Erythroblast (primary cell): ENCODE measurements around the gene CLSTN3.

Experiments
- DNase-seq, 2 experiments: peaks; one replicate each; lab custom pipeline; 2025; lab: John Stamatoyannopoulos, UW
- GATA1 ChIP-seq: IDR thresholded peaks from 2 replicates; pipeline ENCODE4 v1.6.1; 2011; ENCODE audit warnings: low read depth, mild to moderate bottlenecking, control low read depth, low read length, moderate library complexity
- POLR2A ChIP-seq: IDR thresholded peaks from 2 replicates; pipeline ENCODE4 v1.6.1; 2011; ENCODE audit warnings: mild to moderate bottlenecking, low read length

Gene CLSTN3

DNA sequence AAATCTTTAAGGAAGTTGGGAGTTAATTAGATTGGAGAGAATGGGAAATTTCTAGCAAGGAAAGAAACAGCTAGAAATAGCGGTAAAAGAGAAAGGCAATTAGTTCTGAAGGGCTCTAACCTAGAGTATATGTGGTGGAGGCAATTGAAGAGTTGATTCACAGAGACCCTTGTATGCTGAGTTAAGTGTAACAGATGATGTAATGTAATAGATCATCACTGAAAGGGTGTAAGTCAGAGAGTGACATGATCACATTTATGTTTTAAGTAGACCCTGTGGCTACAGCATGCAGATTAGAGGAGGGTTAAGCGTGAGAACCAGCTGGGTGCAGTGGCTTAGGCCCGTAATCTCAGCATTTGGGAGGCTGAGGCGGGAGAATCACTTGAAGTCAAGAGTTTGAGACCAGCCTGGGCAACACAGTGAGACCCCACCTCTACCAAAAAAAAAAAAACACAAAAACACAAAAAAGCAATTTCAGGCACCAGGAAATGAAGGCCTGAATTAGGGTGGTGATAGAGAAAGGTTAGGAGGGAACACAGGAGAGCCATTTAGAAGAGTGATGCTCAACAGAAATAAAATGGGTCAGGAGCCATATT is 4.4 kb upstream of the CLSTN3 start:
- TF ChIP-seq GATA1 (no peak), POLR2A (no peak)
- DNase-seq = peak; percentile 18 to 47

GRCh38 chr12:7127916-7128626 is 2.1 kb upstream of the CLSTN3 start:
- no peak for DNase-seq

DNA sequence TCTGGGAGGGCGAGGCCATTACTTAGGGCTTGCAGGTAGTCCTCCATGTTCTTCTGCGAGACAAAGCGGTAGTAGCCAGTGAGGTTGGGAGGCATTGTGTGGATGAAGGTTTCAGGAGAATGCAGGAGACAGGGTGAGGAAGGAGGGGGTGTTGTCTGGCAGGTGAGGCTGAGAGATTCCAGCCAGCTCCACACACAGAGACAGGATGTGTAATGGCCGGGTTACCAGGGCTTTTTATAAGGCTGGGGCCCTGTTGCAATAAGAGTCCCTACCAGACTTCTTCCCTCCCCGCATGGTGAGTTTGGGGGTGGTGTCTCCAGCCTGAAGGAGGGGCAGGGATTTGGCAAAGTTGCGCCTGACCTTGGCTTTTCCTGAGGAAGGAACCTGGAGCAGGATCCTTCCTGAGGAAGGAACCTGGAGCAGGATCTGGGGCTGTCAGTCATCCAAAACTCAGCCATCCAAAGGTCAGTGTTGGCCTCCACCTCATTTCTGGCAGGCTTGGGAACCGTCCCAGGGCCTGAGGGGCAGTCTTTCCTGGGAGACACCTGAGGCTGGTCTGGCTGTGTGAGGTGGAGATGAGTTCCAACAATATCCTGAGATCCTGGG is 1.4 kb upstream of the CLSTN3 start, which contains the start of gene RBP5:
Gene RBP5 (minus strand): TSS at position 209 of the 606 bp plus-strand sequence. CDS start 114 bp downstream, at position 95.
- peak in 1 of 2 experiments; percentile 12 for DNase-seq
- TF ChIP-seq POLR2A (no peak), GATA1 (no peak)

More at GRCh38 chr12:7127916-7128626, 2.1 kb upstream of the CLSTN3 start:
- TF ChIP-seq GATA1 (no peak), POLR2A (no peak)

- TF ChIP-seq POLR2A (no peak), GATA1 (no peak)
- no peak for DNase-seq
Observed at GRCh38 chr12:7129287-7129871, 792 bp upstream of the CLSTN3 start.

- TF ChIP-seq POLR2A (no peak), GATA1 (no peak)
- peak; percentile 38 to 42 for DNase-seq
Observed at GRCh38 chr12:7130701-7131501, 730 bp downstream of the CLSTN3 start.

- peak in 1 of 2 experiments; percentile 11 for DNase-seq
- TF ChIP-seq POLR2A (no peak), GATA1 (no peak)
Observed at GRCh38 chr12:7131502-7131866, 1.3 kb downstream of the CLSTN3 start.

DNA sequence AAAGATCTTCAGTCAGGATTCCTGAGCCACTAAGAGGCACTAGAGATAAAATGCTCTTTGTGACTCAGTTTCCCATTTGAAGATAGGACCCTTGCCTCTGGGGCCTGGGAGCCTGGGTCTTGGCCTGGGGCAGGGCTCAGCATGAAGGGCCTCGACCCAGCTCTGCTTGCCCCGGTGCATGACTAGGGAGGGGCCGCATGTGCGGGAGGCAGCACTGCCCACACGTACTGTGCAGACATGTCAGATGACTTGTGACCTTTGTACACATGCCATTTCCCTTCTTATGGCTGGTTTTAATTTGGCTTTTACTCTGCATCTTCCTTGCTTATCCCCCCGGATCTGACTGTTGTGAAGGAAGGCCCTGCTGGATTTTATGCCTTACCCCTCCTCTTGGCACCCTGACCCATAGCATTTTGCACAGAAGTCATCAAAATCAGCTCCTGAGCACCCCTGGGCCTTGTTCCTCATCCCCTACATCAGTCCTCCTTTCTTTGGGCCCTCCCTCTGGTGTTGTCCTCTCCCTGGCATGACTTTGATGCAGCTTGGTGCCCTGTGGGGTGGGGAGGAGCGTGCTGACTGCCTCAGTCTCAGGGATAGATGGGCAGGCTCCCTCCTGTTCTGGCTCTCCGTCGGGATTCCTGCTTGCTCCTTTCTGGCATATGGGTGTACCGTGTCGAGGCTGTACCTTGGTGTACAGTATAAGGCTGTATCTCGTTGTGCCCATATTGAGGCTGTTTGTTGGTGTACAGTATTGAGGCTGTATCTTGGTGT is 4.4 kb downstream of the CLSTN3 start:
- no peak for DNase-seq
- TF ChIP-seq POLR2A (no peak), GATA1 (no peak)

DNA sequence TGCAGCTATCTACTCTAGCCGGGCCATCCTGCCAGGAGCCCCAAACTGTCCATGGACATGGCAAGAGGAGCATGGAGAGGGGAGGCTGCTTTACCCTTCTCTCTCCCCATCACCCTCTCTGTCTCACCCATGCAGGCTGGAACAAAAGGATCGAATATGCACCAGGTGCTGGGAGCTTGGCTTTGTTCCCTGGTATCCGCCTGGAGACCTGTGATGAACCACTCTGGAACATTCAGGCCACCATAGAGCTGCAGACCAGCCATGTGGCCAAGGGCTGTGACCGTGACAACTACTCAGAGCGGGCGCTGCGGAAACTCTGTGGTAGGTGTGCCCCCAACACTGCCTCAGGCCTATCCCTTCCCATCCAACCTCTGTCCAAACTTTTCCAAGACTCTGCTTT is 5.9 kb downstream of the CLSTN3 start:
- DNase-seq = no peak
- TF ChIP-seq GATA1 = no peak
- TF ChIP-seq POLR2A = no peak

GRCh38 chr12:7136676-7137075 is 6.5 kb downstream of the CLSTN3 start:
- DNase-seq = no peak
- no peak for TF ChIP-seq GATA1
- no peak for TF ChIP-seq POLR2A

DNA sequence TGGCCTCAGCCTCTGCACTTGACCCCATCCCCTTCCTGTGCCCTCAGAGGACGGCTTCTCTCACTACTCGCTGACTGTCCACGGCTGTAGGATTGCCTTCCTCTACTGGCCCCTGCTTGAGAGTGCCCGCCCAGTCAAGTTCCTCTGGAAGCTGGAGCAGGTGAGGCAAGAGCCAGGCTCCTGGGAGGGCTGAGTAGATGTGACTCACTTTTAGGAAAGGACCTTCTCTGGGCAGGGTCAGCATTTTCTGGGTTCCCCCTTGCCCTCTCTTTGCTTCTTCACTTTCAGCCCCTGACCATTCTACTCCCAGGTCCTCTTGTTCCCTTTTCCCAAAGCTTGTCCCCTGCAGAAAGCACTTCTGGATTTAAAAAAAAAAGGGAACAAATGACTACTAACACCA is 7.7 kb downstream of the CLSTN3 start:
- no peak for TF ChIP-seq GATA1
- no peak for TF ChIP-seq POLR2A
- no peak for DNase-seq

- TF ChIP-seq GATA1 (no peak), POLR2A (no peak)
- no peak for DNase-seq
Observed at GRCh38 chr12:7139200-7139599, 9.0 kb downstream of the CLSTN3 start.

- no peak for DNase-seq
- TF ChIP-seq GATA1 (no peak), POLR2A (no peak)
Observed at GRCh38 chr12:7141351-7142005, 11.3 kb downstream of the CLSTN3 start.
